Right ventricle myocardium superior (tissue), 1 donor: ENCODE results near the gene SAP25. TPM values are rescaled to one million over a fixed set of nuclear protein-coding genes. Genes with fewer than 3 reads are reported as not detected.

Experiments used
- ATAC-seq: fragments of 200-7000 bp; cut with Tn5 transposase; one replicate; pipeline ENCODE4 v1.9.1; 2020; ENCODE audit warnings: mild to moderate bottlenecking; ENCODE audit not compliant: poor library complexity
- DNase-seq: peaks from one replicate; pipeline ENCODE4 v3.0.0-alpha.2; 2020
- intact Hi-C: fragments of 100-400 bp; cut with DNase I; formaldehyde crosslinking; loops from one replicate; pipeline ENCODE4 v1.11.2; 2022
- total RNA-seq: library from RNA; stranded (reverse); fragmentation: NEBNext Ultra II Directional; extraction: Animal tissue kit (Norgen Biotek cat#: 25700); gene quantifications from one replicate; pipeline ENCODE4 v1.2.1, GENCODE V29; 2021
- donor health status: DM: no; HTN: yes; CAD: no; lungs with severe emphysema.

Gene SAP25
- total RNA-seq, 1 donor from 2014 or later: 0.54 TPM

- intact Hi-C loops: no loop called here
- no peak for ATAC-seq
- DNase-seq: peak; percentile 33
Observed at GRCh38 chr7:100578246-100579183, 4.8 kb upstream of the SAP25 start.

GRCh38 chr7:100577507-100577906, 3.8 kb upstream of the SAP25 start:
- ATAC-seq (no peak), DNase-seq (peak; percentile 35)
- intact Hi-C loops: no loop called here

- intact Hi-C loops: no loop called here
- DNase-seq: peak; percentile 35
- ATAC-seq: no peak
Observed at GRCh38 chr7:100577103-100577502, 3.4 kb upstream of the SAP25 start.

- no peak for DNase-seq
- intact Hi-C loops: no loop called here
- ATAC-seq: no peak
Observed at GRCh38 chr7:100576384-100576993, 2.8 kb upstream of the SAP25 start.

GRCh38 chr7:100575746-100576383, 2.2 kb upstream of the SAP25 start:
- DNase-seq (peak; percentile 31), ATAC-seq (no peak)
- intact Hi-C loops: no loop called here

- intact Hi-C loops: no loop called here
- DNase-seq (peak; percentile 35), ATAC-seq (no peak)
Observed at GRCh38 chr7:100575206-100575631, 1.5 kb upstream of the SAP25 start.

GRCh38 chr7:100574362-100575205, 884 bp upstream of the SAP25 start:
- intact Hi-C loops: no loop called here
- DNase-seq: peak; percentile 42
- ATAC-seq: no peak

- ATAC-seq (no peak), DNase-seq (no peak)
- intact Hi-C loops: no loop called here
Observed at GRCh38 chr7:100572949-100573675, 588 bp downstream of the SAP25 start.

- intact Hi-C loops: no loop called here
- ATAC-seq (no peak), DNase-seq (peak; percentile 20)
Observed at GRCh38 chr7:100572281-100572948, 1.3 kb downstream of the SAP25 start.

GRCh38 chr7:100571829-100572116, 1.9 kb downstream of the SAP25 start:
- intact Hi-C loops: no loop called here
- ATAC-seq: no peak
- no peak for DNase-seq

- no peak for ATAC-seq
- DNase-seq: peak; percentile 34
- intact Hi-C loops: no loop called here
Observed at GRCh38 chr7:100570954-100571828, 2.5 kb downstream of the SAP25 start.

GRCh38 chr7:100568896-100569844, 4.5 kb downstream of the SAP25 start:
- ATAC-seq (peak; percentile 57), DNase-seq (peak; percentile 71)
- intact Hi-C loops: loop anchor here (10.0 kb wide), 1 partner anchor 156 kb away; the partner anchor contains the start of gene EPO

GRCh38 chr7:100568176-100568895, 5.4 kb downstream of the SAP25 start:
- intact Hi-C loops: loop anchor here (10.0 kb wide), 1 partner anchor 156 kb away; the partner anchor contains the start of gene EPO
- ATAC-seq (no peak), DNase-seq (no peak)

GRCh38 chr7:100567751-100568175, 5.9 kb downstream of the SAP25 start:
- intact Hi-C loops: loop anchor here (10.0 kb wide), 1 partner anchor 157 kb away; the partner anchor contains the start of gene EPO
- ATAC-seq (no peak), DNase-seq (no peak)
